PC-3 (cell line): ENCODE data around the gene SFMBT2. TPM values are rescaled to one million over a fixed set of nuclear protein-coding genes. Genes with fewer than 3 reads are reported as not detected.

Experiments
- ATAC-seq: fragments of 200-7000 bp; cut with Tn5 transposase; 2 replicates; pipeline ENCODE4 v1.9.1; 2020; ENCODE audit warnings: mild to moderate bottlenecking, moderate library complexity
- BruUV-seq: library from RNA; stranded (reverse); fragments of 400-500 nt; replicated peaks from 2 replicates; lab custom pipeline; 2021; lab: Mats Ljungman, UMichigan
- CTCF ChIA-PET: fragments of 300-600 bp; sonication (Branson Sonifier 250); formaldehyde crosslinking; loops from one replicate; lab custom pipeline; 2022; ENCODE audit warnings: antibody characterized with exemption; lab: Charles Lee
- POLR2A ChIA-PET: fragments of 300-600 bp; sonication (Branson Sonifier 250); formaldehyde crosslinking; loops from one replicate; lab custom pipeline; 2022; ENCODE audit warnings: antibody characterized with exemption; ENCODE audit not compliant: unreplicated experiment; lab: Charles Lee
- DNase-seq: peaks from one replicate; pipeline ENCODE4 v3.0.0-alpha.2; 2015
- H2AFZ ChIP-seq: fragments of 300-600 bp; sonication (generic); 2 replicates; pipeline ENCODE4 v1.6.0; 2016; ENCODE audit warnings: antibody characterized with exemption, low read length
- H3F3A ChIP-seq: fragments of 300-600 bp; sonication (generic); one replicate; pipeline ENCODE4 v1.6.0; 2017; ENCODE audit warnings: antibody characterized with exemption, low read length, control low read depth, mild to moderate bottlenecking; ENCODE audit not compliant: unreplicated experiment
- H3K27ac ChIP-seq: fragments of 300-600 bp; sonication (generic); 2 replicates; pipeline ENCODE4 v1.5.1; 2016; ENCODE audit warnings: mild to moderate bottlenecking, low read length
- H3K27me3 ChIP-seq: fragments of 300-600 bp; sonication (generic); 2 replicates; pipeline ENCODE4 v1.6.1; 2016; ENCODE audit warnings: low read length, mixed read lengths
- H3K36me3 ChIP-seq: fragments of 300-600 bp; sonication (generic); 2 replicates; pipeline ENCODE4 v1.6.1; 2016; ENCODE audit warnings: low read depth, mixed run types, low read length, mixed read lengths
- H3K4me1 ChIP-seq: fragments of 300-600 bp; sonication (generic); 2 replicates; pipeline ENCODE4 v1.5.1; 2016; ENCODE audit warnings: low read length; ENCODE audit not compliant: insufficient read depth
- H3K4me2 ChIP-seq: fragments of 300-600 bp; sonication (generic); 2 replicates; pipeline ENCODE4 v1.6.0; 2016; ENCODE audit warnings: low read length
- H3K4me3 ChIP-seq: fragments of 300-600 bp; sonication (generic); 2 replicates; pipeline ENCODE4 v1.5.1; 2016; ENCODE audit warnings: mild to moderate bottlenecking, low read length, mixed read lengths
- H3K79me2 ChIP-seq: fragments of 300-600 bp; sonication (generic); 2 replicates; pipeline ENCODE4 v1.6.1; 2017; ENCODE audit warnings: low read length, mixed read lengths
- H3K9ac ChIP-seq: fragments of 300-600 bp; sonication (generic); 2 replicates; pipeline ENCODE4 v1.6.0; 2016; ENCODE audit warnings: mild to moderate bottlenecking, low read length
- H3K9me2 ChIP-seq: fragments of 300-600 bp; sonication (generic); replicated peaks from 2 replicates; pipeline ENCODE4 v1.6.1; 2016; ENCODE audit warnings: mixed run types, low read length, mixed read lengths
- H3K9me3 ChIP-seq: fragments of 300-600 bp; sonication (generic); 2 replicates; pipeline ENCODE4 v1.6.1; 2016; ENCODE audit warnings: low read length, mixed read lengths
- H4K20me1 ChIP-seq: fragments of 300-600 bp; sonication (generic); 2 replicates; pipeline ENCODE4 v1.6.1; 2016; ENCODE audit warnings: low read length, mixed read lengths
- CTCF ChIP-seq: fragments of 300-600 bp; sonication (generic); conservative IDR thresholded peaks from 2 replicates; pipeline ENCODE4 v1.5.1; 2017; ENCODE audit warnings: antibody characterized with exemption, low read depth, mild to moderate bottlenecking, low read length
- EZH2 ChIP-seq: fragments of 300-600 bp; sonication (generic); IDR thresholded peaks from one replicate; pipeline ENCODE4 v1.6.1; 2017; ENCODE audit warnings: antibody characterized with exemption, mild to moderate bottlenecking, low read length; ENCODE audit not compliant: unreplicated experiment
- EZH2phosphoT487 ChIP-seq: fragments of 300-600 bp; sonication (generic); IDR thresholded peaks from 2 replicates; pipeline ENCODE4 v1.6.1; 2018; ENCODE audit warnings: mild to moderate bottlenecking, antibody characterized with exemption, low read length, borderline replicate concordance
- intact Hi-C: fragments of 100-400 bp; cut with micrococcal nuclease; formaldehyde crosslinking; loops from 2 replicates; pipeline ENCODE4 v1.9.0; 2023
- total RNA-seq: library from RNA; depleted of rRNA; stranded (reverse); fragments of >200 nt; gene quantifications from 2 replicates; pipeline ENCODE4 v1.2.3, GENCODE V29; 2014

SFMBT2 gene
- total RNA-seq, 1 experiment from 2014 or later = 1.9 TPM

- CTCF ChIA-PET = no interaction called here
- peaks cover 19% of the 10 kb centered on the region for H3K4me1 ChIP-seq
- H3K27ac ChIP-seq = peak overlapping the region; percentile 97
- BruUV-seq = no TSS peak
- DNase-seq (peak; percentile 85), ATAC-seq (peak; percentile 79)
- POLR2A ChIA-PET = interaction anchor here (0.5 to 0.7 kb wide), 4 partner anchors 27 to 951 kb away, joined by 3 to 8 read pairs (median 6); no protein-coding TSS in a partner anchor
- peak overlapping the region; percentile 72 for H3K4me2 ChIP-seq
- H4K20me1 ChIP-seq = no peaks in the 10 kb centered on the region
- H3K9me3 ChIP-seq = no peaks in the 10 kb centered on the region
- no peaks in the 10 kb centered on the region for H3K79me2 ChIP-seq
- intact Hi-C loops = loop anchor here (1.0 to 2.0 kb wide), 4 partner anchors 20 to 114 kb away; no protein-coding TSS in a partner anchor
- no peaks in the 10 kb centered on the region for H3K9me2 ChIP-seq
- TF ChIP-seq EZH2phosphoT487 (no peak), EZH2 (no peak), CTCF (no peak)
- H3K27me3 ChIP-seq = no peaks in the 10 kb centered on the region
- peak overlapping the region; percentile 83 for H3K9ac ChIP-seq
- no peaks in the 10 kb centered on the region for H3F3A ChIP-seq
- H3K4me3 ChIP-seq = peak overlapping the region; percentile 41; the same call in 1 of the 2 replicates
- no peaks in the 10 kb centered on the region; the same call in 1 of the 2 replicates for H3K36me3 ChIP-seq
- H2AFZ ChIP-seq = no peak overlapping the region
These were observed 36.0 kb downstream of the SFMBT2 start for GRCh38 chr10:7374795-7375194.

- Histone ChIP-seq H3F3A (no peaks in the 10 kb centered on the region), H3K4me1 (peaks cover 24% of the 10 kb centered on the region), H3K79me2 (no peaks in the 10 kb centered on the region), H3K9me3 (no peaks in the 10 kb centered on the region), H3K4me2 (no peak overlapping the region), H3K36me3 (no peaks in the 10 kb centered on the region; the same call in 1 of the 2 replicates), H3K9me2 (no peaks in the 10 kb centered on the region), H3K27ac (no peak overlapping the region), H3K9ac (no peak overlapping the region), H3K4me3 (no peak overlapping the region), H2AFZ (no peak overlapping the region), H3K27me3 (no peaks in the 10 kb centered on the region), H4K20me1 (no peaks in the 10 kb centered on the region)
- ATAC-seq (no peak), DNase-seq (no peak)
- intact Hi-C loops = no loop called here
- POLR2A ChIA-PET = no interaction called here
- CTCF ChIA-PET = no interaction called here
- TF ChIP-seq CTCF (no peak), EZH2 (no peak)
- no TSS peak for BruUV-seq
These were observed 37.8 kb downstream of the SFMBT2 start for GRCh38 chr10:7373039-7373438.

- no peak overlapping the region for H2AFZ ChIP-seq
- H3K9me3 ChIP-seq = no peaks in the 10 kb centered on the region
- no peak for ATAC-seq
- TF ChIP-seq EZH2phosphoT487 = no peak
- no peak for TF ChIP-seq EZH2
- TF ChIP-seq CTCF = no peak
- H3K9ac ChIP-seq = no peak overlapping the region
- no peaks in the 10 kb centered on the region for H3K79me2 ChIP-seq
- no peaks in the 10 kb centered on the region for H4K20me1 ChIP-seq
- intact Hi-C loops = no loop called here
- CTCF ChIA-PET = no interaction called here
- no peaks in the 10 kb centered on the region for H3K27me3 ChIP-seq
- BruUV-seq = no TSS peak
- H3K27ac ChIP-seq = no peak overlapping the region
- POLR2A ChIA-PET = interaction anchor here (0.6 kb wide), 1 partner anchor 10 kb away, joined by 3 read pairs; no protein-coding TSS in a partner anchor
- H3K4me1 ChIP-seq = peaks cover 24% of the 10 kb centered on the region
- H3K4me3 ChIP-seq = no peak overlapping the region
- no peak overlapping the region for H3K4me2 ChIP-seq
- no peaks in the 10 kb centered on the region for H3K9me2 ChIP-seq
- H3F3A ChIP-seq = no peaks in the 10 kb centered on the region
- H3K36me3 ChIP-seq = no peaks in the 10 kb centered on the region; the same call in 1 of the 2 replicates
- no peak for DNase-seq
These were observed 38.3 kb downstream of the SFMBT2 start for GRCh38 chr10:7372504-7372903.
